Measurements from ENCODE around the gene CCDC6. TPM values are rescaled to one million over a fixed set of nuclear protein-coding genes. Genes with fewer than 3 reads are reported as not detected.

CCDC6 gene
- polyA plus RNA-seq, 1 donor from 2014 or later = 20.1 TPM

- H4K20me1 ChIP-seq (ENCODE audit: insufficient read depth) = no peaks in the 10 kb centered on the region
- no peaks in the 10 kb centered on the region for H3K9me2 ChIP-seq (ENCODE audit: insufficient read depth, low read length)
- no peak overlapping the region for H3K27ac ChIP-seq (ENCODE audit: low read length)
- peaks cover 5% of the 10 kb centered on the region for H3K79me2 ChIP-seq (replicated peaks; ENCODE audit: insufficient read depth, low read length)
- no peak overlapping the region for H3K9ac ChIP-seq (ENCODE audit: low read length)
- no peak overlapping the region for H3K4me2 ChIP-seq (ENCODE audit: low read length)
- no peaks in the 10 kb centered on the region for H3F3A ChIP-seq (ENCODE audit: insufficient read depth, low read length, poor library complexity, severe bottlenecking)
- no peaks in the 10 kb centered on the region for H3K27me3 ChIP-seq (ENCODE audit: insufficient read depth, low read depth, low read length)
- no peak for TF ChIP-seq EZH2 (IDR thresholded peaks at IDR 0.05; ENCODE audit: borderline replicate concordance, insufficient read depth, low read length, poor library complexity, severe bottlenecking)
- TF ChIP-seq RAD21 (conservative IDR thresholded peaks at IDR 0.05) = no peak
- no peak for TF ChIP-seq SMC3 (conservative IDR thresholded peaks at IDR 0.05; ENCODE audit: poor library complexity)
- TF ChIP-seq POLR2AphosphoS5 (IDR thresholded peaks at IDR 0.05) = no peak
- TF ChIP-seq EP300 (conservative IDR thresholded peaks at IDR 0.05; ENCODE audit: poor library complexity, severe bottlenecking) = no peak
- TF ChIP-seq REST (IDR thresholded peaks at IDR 0.05; ENCODE audit: borderline replicate concordance) = no peak
- no peak for TF ChIP-seq TAF1 (IDR thresholded peaks at IDR 0.05; ENCODE audit: low read depth)
- no peak for TF ChIP-seq CTCF (IDR thresholded peaks at IDR 0.05; ENCODE audit: poor library complexity, severe bottlenecking)
- no peak for TF ChIP-seq MXI1 (conservative IDR thresholded peaks at IDR 0.05; ENCODE audit: poor library complexity, severe bottlenecking)
- H3K36me3 ChIP-seq (ENCODE audit: insufficient read depth, low read length) = no peaks in the 10 kb centered on the region
- H2AFZ ChIP-seq (ENCODE audit: low read depth, low read length) = no peak overlapping the region
- H3K9me3 ChIP-seq (ENCODE audit: low read length) = no peaks in the 10 kb centered on the region
- no peak overlapping the region for H3K4me3 ChIP-seq (ENCODE audit: low read length)
Measured at GRCh38 chr10:59823111-59823510, 83.2 kb downstream of the CCDC6 start.

GRCh38 chr10:59820471-59820870, 85.9 kb downstream of the CCDC6 start:
- H4K20me1 ChIP-seq (ENCODE audit: insufficient read depth) = no peaks in the 10 kb centered on the region
- H3K27me3 ChIP-seq (ENCODE audit: insufficient read depth, low read depth, low read length) = no peaks in the 10 kb centered on the region
- no peak overlapping the region for H3K4me2 ChIP-seq (ENCODE audit: low read length)
- TF ChIP-seq REST (IDR thresholded peaks at IDR 0.05; ENCODE audit: borderline replicate concordance) = no peak
- no peak for TF ChIP-seq MXI1 (conservative IDR thresholded peaks at IDR 0.05; ENCODE audit: poor library complexity, severe bottlenecking)
- TF ChIP-seq SMC3 (conservative IDR thresholded peaks at IDR 0.05; ENCODE audit: poor library complexity) = no peak
- TF ChIP-seq TAF1 (IDR thresholded peaks at IDR 0.05; ENCODE audit: low read depth) = no peak
- TF ChIP-seq CTCF (IDR thresholded peaks at IDR 0.05; ENCODE audit: poor library complexity, severe bottlenecking) = no peak
- no peak for TF ChIP-seq POLR2AphosphoS5 (IDR thresholded peaks at IDR 0.05)
- H3K27ac ChIP-seq (ENCODE audit: low read length) = no peak overlapping the region
- no peaks in the 10 kb centered on the region for H3K9me2 ChIP-seq (ENCODE audit: insufficient read depth, low read length)
- H3K9ac ChIP-seq (ENCODE audit: low read length) = no peak overlapping the region
- H3F3A ChIP-seq (ENCODE audit: insufficient read depth, low read length, poor library complexity, severe bottlenecking) = no peaks in the 10 kb centered on the region
- no peaks in the 10 kb centered on the region for H3K9me3 ChIP-seq (ENCODE audit: low read length)
- peaks cover 5% of the 10 kb centered on the region for H3K79me2 ChIP-seq (replicated peaks; ENCODE audit: insufficient read depth, low read length)
- no peak overlapping the region for H2AFZ ChIP-seq (ENCODE audit: low read depth, low read length)
- no peak overlapping the region for H3K4me3 ChIP-seq (ENCODE audit: low read length)
- H3K36me3 ChIP-seq (ENCODE audit: insufficient read depth, low read length) = no peaks in the 10 kb centered on the region

Data from neural cell (in vitro differentiated cells).